DMS53 treated with DMSO at 0.1 percent for 48 hours (cell line): ENCODE results near the gene ARHGEF3.
"Not testable (repeated sequence)": the region's sequence is repeated elsewhere in the genome, so short reads cannot be mapped to it uniquely, and the experiment has no call there.

Experiments
- DNase-seq: peaks from one replicate; lab custom pipeline; 2025; ENCODE audit not compliant: unreplicated experiment; lab: John Stamatoyannopoulos, UW

Gene ARHGEF3

DNA sequence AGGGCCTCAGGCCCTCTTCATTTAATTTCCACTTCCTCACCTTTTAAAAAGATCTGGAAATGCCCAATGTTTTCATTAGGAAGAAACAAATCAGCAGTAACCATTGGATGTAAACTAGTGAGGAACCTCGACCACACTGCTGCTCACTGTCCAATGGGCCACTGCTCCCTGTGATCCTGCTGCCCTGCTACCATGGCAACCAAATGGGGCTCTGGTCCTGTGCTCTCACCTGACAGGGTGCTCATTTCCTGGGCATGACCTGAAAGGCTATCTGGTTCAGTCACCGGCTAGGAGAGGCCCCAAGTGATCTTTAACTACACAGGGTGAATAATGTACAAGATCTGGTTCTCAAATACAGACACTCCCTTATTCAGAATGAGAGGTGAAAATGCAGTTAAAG, 54.6 kb downstream of the ARHGEF3 start:
- no peak for DNase-seq

DNA sequence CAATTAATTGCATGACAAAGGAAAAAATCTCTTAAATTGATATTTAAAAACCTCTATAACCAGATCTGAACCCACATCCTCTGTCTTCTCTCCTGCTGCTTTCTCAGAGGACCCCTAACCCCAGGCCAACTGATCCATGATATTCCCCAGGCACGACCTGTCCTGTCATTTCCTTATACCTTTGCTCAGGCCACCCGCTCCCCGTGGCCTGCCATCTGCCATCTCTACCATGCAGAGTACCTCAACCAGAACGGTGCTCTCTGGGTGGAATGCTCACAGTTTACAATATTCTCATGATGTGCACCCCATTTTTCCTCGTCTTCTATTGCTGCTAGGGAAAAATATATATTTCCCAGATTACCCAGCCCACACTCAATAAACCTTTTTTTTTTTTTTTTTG, 57.7 kb downstream of the ARHGEF3 start:
- DNase-seq: no peak

DNA sequence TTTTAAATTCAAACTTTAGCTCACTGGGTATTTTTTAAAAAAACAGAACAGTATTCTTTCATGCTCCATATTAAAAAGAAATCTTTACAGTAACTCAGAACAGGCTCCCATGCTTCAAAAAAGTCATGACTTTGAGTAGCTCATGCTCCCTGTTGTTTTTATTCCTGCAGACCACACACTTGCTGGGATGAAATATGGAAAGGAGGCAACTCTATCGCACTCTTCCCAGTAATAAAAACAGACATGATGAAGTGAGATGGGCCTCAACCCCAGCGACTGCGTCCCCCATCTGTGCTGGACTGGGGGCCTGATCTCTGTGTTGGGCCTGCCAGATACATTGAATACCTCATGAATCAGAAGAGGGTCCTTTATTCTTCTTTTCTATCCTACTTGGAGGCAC, 58.9 kb downstream of the ARHGEF3 start:
- DNase-seq: no peak

DNA sequence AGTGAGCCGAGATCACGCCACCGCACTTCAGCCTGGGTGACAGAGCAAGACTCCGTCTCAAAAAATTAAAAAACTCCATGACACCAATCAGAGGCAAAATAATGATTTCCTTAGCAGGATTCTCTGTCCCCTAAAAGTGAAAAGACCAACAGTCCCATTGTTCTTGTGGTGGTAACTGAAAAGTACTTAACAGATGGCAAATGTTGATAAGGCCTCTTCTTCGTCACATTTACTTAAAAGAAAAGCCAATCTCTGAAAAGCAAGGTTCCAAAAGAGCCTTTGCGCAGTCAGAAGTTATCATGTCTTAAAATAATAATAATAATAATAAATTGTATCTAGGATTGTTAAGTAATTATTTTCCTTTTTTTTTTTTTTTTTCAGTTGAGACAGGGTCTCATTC, 62.7 kb downstream of the ARHGEF3 start:
- DNase-seq: no peak

DNA sequence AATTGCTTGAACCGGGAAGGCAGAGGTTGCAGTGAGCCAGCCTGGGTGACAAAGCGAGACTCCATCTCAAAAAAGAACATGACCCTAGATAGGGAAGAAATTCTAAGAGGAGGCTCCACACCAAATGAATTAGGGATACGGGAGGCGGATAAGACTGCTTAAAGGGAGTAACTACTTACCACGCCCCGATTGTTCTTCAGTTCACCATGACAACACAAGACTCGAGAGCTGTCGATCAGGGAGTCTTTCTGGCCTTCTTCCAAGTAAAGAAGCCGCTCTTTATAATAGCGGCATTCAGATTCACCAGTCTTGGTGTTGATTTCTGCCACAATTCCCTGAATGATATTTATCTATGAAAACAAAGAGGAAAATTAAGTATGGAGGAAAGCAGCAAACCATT, 64.7 kb downstream of the ARHGEF3 start:
- DNase-seq: no peak

DNA sequence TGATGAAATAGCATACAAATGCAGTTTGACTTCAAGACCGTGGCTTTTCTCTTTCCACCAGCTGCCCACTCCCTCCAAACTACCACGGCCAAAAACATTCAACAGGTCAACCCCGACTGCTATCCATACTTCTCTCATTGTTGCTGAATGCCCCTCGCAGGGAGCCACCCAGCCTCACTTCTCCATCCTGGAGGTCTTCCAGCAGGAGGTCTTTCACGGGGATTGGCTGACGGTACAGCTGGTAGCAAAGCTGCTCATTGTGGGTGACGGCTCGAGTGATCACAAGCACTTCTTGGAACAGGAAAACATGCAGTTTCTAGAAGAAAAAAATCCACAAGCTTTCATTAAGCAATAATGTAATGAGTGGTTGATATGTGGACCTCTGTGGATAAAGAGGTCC, 69.6 kb downstream of the ARHGEF3 start:
- DNase-seq: no peak

DNA sequence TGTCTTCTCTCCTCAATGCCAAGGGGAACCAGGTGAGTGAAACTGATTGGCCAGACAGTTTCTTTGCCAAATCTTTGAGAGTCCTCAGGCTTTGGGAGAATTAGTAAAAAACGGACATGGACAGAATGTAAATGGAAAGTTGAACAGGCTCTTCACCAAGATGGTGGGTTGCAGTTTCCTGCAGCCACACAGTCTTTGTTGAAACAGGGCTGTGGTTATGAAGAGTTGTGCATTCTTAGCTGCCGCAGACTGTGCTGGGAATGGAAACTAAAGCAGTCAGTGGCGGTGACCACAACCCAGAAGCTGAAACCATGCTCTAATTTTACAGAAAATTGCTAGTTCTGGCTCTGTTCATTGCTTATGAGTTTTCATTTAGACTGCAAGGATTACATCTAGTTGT, 76.6 kb downstream of the ARHGEF3 start:
- DNase-seq: no peak

DNA sequence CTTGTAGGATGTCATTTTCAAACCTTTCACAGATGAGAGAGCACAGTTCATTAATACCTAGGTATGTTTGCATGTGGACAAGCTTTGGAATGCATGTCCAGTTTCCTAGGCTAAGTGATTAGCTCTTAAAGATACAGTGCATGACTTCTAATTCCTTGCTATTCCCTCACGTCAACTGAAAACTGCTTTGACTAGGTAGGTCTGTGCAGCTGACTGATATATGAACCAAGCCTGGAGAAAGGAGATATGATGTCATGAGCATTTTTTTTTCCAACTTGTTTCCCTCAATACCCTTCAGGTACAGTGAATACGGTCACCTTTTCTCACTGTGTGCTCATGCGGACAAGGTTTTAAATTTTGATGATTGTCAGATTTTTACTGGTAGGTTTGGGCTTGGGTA, 77.1 kb downstream of the ARHGEF3 start:
- DNase-seq: no peak

DNA sequence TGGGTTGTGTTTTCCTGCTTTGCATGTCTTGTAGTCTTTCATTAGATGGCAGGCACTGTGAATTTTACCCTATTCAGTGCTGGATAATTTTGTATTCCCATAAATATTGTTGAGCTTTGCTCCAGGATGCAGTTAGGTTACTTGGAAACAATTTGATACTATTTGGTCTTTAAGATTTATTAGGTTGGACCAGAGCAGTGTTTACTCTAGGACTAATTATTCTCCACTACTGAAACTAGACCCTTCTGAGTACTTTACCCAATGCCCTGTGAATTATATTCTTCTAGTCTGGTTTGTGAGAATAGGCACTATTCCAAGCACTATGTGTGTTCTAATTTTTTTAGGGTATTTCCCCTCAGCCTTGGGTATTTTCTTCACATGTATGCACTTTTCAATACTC, 80.9 kb downstream of the ARHGEF3 start:
- DNase-seq: no peak

DNA sequence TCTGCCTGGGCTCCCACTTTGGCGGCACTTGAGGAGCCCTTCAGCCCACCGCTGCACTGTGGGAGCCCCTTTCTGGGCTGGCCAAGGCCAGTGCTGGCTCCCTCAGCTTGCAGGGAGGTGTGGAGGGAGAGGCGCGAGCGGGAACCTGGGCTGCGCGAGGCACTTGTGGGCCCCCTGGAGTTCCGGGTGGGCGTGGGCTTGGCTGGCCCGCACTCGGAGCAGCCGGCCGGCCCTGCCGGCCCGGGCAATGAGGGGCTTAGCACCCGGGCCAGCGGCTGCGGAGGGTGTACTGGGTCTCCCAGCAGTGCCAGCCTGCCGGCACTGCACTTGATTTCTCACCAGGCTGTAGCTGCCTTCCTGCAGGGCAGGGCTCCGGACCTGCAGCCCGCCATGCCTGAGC, 82.9 kb downstream of the ARHGEF3 start:
- not testable (repeated sequence) for DNase-seq

DNA sequence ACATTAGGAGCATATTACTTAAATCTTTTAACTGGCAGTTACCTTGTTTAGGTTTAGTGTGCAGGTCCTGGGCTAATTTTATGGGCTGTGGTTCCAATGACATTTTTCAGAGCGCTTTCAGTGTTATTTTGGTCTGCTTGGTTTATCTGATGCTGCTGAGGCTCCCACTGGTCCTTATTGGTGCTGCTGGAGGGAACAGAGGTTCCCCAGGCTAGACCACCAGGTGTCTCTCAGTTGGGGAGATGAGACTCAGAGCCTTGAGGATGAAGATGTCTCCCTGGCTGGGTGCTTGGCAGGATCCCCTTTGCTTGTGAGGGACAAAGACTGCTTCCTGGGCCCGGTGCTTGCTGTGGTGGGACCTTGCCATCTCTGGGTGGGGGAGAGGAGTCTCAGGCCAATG, 90.4 kb downstream of the ARHGEF3 start:
- no peak for DNase-seq

DNA sequence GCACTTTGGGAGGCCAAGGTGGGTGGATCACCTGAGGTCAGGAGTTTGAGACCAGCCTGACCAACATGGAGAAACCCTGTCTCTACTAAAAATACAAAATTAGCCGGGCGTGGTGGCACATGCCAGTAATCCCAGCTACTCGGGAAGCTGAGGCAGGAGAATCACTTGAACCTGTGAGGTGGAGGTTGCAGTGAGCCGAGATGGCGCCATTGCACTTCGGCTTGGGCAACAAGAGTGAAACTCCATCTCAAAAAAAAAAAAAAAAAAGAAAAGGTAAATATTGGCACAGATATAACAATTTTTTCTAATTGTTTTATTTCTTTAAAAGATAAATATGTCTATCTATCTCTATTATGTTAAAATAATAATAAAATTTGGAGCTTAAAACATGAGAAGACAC, 94.3 kb downstream of the ARHGEF3 start:
- not testable (repeated sequence) for DNase-seq

DNA sequence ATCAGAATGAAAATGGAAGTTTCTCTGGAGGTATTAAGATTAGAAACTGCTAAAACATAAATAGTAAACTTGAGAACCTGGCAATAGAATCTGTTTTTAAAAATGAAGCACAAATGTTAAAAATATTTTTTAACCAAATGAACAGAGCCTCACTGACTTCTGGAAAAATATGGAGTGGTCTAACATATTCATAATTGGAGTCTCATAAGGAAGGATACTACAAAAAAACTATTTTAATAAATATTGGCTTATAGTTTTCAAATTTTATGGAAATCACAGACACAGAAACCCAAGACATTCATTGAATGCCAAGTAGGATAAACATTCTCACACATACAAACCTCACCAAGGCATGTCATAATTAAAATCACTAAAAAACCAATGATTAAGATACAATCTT, 95.1 kb downstream of the ARHGEF3 start:
- DNase-seq: no peak

DNA sequence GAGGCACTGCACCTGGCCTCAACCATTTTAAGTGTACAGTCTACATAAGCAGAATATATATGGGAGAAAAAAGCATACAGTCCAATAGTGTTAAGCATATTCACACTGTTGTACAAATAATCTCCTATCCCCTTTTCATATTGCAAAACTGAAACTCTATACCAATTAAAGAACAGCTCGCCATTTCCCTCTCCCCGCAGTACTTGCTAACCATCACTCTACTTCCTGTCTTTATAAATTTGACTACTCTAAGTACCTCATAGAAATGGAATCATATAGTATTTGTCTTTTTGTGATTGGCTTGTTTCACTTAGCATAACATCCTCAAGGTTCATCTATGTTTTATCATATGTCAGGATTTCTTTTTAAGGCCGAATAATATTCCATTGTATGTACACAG, 97.0 kb downstream of the ARHGEF3 start:
- no peak for DNase-seq

DNA sequence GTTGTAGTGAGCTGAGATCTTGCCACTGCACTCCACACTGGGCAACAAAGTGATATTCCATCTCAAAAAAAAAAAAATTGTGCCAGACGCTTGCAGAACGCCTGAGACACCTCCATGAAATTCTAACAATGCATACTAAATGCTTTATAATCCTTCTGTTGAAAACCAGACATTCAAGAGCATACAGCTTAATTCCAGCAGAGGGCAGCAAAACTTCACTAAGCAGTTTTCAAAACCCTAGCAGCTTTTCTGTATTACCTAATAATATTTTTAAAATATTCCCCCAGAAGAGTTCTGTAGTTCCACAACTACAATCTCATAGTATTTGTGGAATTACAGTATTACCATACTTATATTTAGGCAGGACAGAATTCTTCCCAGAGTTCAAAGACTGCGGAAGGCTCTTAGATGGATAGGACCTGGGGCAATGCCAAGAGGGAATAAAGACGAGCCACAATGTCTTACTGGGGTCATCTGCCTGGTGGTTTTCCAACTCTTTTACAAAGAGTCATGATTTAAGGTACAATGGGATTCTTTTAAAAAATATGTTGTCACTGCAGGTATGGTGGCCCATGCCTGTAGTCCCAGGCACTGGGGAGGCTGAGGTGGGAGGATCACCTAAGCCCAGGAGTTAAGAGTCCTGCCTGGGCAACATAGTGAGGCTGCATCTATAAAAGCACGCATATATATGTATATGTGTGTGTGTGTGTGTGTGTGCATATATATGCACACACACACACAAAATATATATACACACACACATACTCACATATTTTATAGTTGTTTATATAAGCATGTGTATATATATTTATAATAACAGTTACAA, 99.0 kb downstream of the ARHGEF3 start:
- DNase-seq: peak; percentile 2

DNA sequence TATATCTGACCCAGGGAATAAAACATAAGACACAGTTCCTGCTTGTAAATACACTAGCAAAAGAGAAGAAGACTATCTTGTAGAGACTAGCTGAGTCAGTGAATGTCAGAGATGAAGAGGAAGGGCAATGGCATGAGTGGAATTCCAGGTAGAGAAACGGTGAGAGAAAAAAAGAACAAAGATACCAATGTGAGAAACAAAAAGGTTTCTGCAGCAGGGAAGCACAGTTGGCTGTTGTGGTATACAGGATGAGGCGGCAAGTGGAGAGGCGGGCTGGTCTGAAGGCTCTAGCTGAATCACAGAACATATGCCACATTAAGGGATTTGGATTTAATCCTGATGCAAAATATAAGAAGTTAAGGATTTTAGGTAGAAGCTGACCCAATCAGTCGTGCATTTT, 101.6 kb downstream of the ARHGEF3 start:
- DNase-seq: no peak

DNA sequence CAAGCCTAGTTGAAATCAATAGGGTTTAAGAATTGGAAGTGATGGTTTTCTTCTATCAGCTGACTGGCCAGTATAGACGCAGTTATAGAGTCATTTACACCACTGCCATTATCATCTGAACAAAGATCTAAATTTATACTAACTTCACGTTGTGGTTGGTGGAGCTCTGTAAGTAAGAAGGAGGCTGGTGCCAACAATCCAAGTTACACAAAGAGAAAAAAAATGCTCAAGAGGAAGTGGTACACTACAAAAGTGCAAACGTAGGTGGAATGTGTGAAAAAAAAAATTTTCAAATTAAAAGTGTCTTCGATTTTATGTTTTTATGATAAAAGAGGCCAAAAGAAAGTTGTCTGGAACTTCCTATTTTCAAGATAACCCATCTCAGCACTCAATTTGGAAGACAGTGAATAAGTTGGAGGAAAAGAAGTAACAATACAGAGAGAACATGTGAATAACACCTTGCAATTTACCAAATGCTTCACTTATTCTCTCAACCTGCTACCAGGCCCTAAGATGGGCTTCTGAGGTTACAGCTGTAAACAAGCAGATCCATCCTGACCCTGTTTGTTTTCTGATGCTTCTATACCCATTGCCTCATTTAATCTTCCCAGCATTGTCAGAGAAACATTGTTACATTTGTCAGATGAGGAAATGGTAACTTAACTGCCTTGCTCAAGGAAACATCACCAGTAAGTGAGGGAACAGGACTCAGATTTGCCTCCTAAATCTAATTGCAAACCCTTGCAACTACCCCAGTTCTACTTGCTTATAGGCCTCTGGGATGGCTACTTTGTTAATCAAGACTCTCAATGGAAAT, 106.7 kb downstream of the ARHGEF3 start:
- no peak for DNase-seq

DNA sequence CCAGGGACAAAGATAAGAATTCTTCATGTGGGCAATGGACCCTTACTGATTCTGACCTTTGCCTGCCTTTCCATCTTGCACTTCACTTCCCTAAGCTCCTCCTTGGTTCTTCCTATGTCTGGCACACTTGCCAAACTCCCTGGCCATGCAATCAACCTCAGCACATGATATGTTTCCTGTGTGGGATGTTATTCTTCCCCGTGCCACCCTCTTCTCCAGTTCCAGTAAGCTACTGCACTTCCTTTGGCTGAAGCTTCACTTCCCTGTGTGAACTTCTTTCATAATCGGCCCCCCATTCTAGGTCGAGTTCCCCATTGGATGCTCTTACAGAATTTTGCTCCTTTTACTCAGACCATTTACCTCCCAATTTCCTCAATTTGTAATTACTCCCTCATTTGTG, 108.0 kb downstream of the ARHGEF3 start:
- no peak for DNase-seq

DNA sequence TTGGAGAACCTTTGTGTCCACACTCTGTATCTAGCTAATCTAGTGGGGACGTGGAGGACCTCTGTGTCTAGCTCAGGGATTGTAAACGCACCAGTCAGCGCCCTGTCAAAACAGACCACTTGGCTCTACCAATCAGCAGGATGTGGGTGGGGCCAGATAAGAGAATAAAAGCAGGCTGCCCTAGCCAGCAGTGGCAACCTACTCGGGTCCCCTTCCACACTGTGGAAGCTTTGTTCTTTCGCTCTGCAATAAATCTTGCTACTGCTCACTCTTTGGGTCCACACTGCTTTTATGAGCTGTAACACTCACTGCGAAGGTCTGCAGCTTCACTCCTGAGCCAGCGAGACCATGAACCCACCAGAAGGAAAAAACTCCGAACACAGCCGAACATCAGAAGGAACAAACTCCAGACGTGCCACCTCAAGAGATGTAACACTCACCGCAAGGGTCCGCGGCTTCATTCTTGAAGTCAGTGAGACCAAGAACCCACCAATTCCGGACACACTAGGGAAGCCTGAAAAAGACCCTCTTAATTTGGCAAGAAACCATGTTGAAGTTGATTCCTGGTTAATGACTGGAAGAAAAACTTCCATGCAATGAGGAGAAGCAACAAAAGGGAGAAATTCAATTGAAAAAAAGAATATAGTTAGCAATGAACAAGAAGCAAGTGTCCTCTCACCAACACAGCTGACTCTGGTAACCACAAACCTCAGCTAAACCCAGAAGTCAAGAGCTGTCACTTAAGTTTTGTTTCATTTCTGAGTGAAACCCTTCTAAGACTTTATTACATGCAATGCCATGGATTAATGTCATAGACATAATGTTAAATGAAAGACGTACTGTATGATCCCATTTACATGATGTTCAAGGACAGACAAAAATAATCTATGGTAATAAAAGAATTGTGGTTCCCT, 109.0 kb downstream of the ARHGEF3 start:
- not testable (repeated sequence) for DNase-seq

DNA sequence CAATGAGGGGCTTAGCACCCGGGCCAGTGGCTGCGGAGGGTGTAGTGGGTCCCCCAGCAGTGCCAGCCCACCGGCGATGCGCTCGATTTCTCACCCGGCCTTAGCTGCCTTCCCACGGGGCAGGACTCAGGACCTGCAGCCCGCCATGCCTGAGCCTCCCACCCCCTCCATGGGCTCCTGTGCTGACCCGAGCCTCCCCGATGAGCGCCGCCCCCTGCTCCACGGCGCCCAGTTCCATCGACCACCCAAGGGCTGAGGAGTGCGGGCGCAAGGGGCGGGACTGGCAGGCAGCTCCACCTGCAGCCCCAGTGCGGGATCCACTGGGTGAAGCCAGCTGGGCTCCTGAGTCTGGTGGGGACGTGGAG, 109.8 kb downstream of the ARHGEF3 start:
- not testable (repeated sequence) for DNase-seq
